Epithelial cell of prostate (primary cell): ENCODE data around the gene TNS3.

Source experiments
- DNase-seq: peaks from one replicate; pipeline ENCODE4 v3.0.0-alpha.2; 2011; ENCODE audit warnings: low read depth, low spot score
- H3K27ac ChIP-seq: fragments of 450-650 bp; 2 replicates; pipeline ENCODE4 v1.5.1; 2017; ENCODE audit warnings: mild to moderate bottlenecking

The TNS3 gene

GRCh38 chr7:47529826-47530555 lies 51.9 kb downstream of the TNS3 start:
- no peak overlapping the region for H3K27ac ChIP-seq
- no peak for DNase-seq

DNA sequence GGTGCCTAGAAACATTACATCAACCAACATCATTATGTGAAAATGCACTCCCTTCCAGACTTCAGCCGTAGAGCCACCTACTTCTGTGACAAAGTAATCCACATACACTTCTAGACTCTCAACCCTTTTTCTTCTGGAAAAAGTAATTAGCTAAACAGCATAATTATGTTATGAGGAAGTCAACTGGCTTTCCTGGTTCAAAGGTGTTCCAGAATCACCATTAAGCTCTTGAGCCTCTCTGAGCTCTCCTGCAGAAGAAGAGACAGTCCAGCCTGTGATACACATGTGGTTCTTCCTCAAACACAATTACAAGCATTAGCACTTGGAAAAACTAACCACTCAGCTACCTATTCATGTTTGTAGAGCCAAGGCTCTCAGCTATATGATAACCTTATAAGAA lies 52.5 kb downstream of the TNS3 start:
- H3K27ac ChIP-seq, result no peak overlapping the region

DNA sequence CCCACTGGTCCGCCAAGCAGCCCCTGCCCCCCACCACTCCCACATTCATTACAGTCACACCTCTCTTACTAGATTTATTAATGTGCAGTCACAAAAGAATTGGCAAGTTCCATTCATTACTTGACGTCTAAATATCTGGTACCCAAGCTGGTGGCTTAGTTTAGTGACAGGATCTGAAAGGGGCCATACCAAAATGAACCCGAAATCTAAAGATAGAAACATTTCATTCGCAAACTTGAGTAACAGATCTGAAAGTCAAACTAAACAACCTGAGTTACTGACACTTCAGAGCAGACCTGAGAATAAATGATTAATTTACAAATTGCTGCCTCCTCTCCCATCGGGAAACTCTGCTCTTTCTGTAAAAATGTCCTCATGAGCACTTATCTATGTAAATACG lies 53.4 kb downstream of the TNS3 start:
- H3K27ac ChIP-seq, result no peak overlapping the region
- DNase-seq, result no peak

More for the DNA sequence above, 52.5 kb downstream of the TNS3 start:
- DNase-seq, result no peak

GRCh38 chr7:47526466-47526865 lies 55.4 kb downstream of the TNS3 start:
- H3K27ac ChIP-seq, result no peak overlapping the region
- no peak for DNase-seq

DNA sequence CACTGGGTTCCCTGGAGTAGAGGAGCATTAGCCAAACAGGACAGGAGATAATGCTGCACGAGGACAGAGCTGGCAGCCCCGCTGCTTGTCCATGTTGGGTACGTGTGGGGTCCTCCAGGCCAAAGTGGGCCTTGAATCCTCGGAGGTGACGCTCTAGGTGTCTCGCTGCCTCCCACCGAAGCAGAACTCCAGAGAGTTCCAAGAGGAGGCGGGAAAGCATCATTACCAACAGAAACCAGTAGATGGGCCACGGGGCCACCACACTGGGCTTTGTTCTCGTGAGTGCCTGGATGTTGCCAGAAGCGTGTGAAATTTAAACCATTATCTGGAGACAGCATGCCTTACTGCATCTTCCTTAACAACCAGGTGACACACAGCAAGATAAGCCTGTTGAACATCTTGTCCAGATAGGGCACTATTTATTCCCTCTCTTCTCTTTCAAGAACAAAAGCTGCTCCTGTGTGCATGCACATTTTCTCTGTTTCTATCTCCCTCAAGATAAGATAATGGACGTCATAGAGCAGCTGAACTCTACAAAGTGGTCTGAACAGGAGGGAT lies 56.8 kb downstream of the TNS3 start:
- no peak overlapping the region for H3K27ac ChIP-seq
- no peak for DNase-seq

GRCh38 chr7:47523401-47523800 lies 58.5 kb downstream of the TNS3 start:
- no peak overlapping the region for H3K27ac ChIP-seq
- no peak for DNase-seq

GRCh38 chr7:47521816-47522561 lies 59.9 kb downstream of the TNS3 start:
- DNase-seq, result no peak
- H3K27ac ChIP-seq, result no peak overlapping the region

- no peak for DNase-seq
- H3K27ac ChIP-seq, result no peak overlapping the region
Observed at GRCh38 chr7:47521011-47521795, 60.7 kb downstream of the TNS3 start.

DNA sequence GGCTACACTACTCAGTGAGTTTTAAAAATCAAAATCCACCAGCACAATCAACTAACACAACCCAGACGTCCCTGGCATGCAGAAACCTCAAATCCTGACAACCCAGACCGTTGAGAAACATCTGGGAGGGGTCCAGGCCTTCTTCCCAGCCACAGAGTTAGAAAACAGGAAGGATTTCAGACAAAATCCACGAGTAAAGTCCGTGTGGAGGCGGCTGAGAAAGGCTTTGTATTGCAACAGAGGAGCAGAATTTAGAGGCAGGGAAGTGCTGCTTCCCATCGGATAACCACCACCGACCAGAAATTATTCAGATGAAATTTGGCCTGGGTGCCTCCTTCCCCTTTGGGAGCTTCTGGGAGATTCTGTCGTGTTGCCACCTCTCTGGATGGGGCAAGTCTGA lies 61.5 kb downstream of the TNS3 start:
- H3K27ac ChIP-seq, result no peak overlapping the region
- DNase-seq, result no peak

GRCh38 chr7:47518827-47519226 lies 63.1 kb downstream of the TNS3 start:
- H3K27ac ChIP-seq, result no peak overlapping the region
- DNase-seq, result no peak

DNA sequence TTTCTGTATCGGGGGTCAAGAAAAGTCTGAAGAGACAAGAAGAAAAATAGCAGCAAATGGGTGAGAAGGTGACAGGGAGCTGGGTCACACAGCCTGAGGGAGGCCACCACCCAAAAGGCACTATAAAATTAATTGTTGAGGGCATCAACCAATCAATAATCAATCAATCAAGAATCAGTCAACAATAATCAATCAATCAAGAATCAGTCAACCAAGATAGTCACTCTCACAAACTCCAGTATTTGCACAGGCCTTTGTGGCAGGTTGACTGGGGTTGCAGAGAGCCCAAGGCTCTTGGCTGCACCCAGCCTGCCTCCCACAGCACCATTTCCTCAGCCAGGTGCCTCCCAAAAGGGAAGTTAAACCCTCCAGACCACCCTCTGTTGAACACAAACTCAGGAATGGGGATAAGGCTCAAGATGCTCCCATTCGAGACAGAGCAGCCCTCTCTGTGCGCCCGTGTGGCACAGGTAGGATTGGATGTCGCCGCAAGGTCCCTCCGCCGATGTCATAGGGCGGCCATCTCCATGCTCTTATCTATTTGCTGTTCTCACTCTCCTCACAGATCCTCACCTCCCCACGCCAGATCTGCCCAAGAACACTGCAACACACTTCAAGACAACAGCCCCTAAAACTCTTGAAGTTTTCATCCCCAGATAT lies 64.0 kb downstream of the TNS3 start:
- no peak overlapping the region for H3K27ac ChIP-seq
- DNase-seq, result no peak

GRCh38 chr7:47516985-47517600 lies 64.8 kb downstream of the TNS3 start:
- H3K27ac ChIP-seq, result no peak overlapping the region
- no peak for DNase-seq

DNA sequence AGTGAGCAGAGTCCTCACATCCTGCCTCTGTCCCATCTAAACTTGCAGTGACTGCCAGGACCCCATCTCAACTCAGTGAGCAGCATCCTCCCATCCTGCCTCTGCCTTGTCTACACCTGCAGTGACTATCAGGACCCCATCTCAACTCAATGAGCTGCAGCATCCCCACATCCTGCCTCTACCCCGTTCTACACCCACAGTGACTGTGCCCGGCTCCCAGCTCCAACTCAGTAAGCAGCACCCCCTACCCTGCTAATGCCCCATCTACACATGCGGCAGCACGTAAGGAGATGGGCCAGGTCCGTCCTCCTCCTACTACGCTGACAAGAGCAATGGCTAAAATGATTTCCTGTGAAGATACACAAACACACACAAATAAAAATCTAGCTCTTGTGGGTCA lies 65.5 kb downstream of the TNS3 start:
- no peak overlapping the region for H3K27ac ChIP-seq
- DNase-seq, result no peak

GRCh38 chr7:47515305-47515834 lies 66.5 kb downstream of the TNS3 start:
- H3K27ac ChIP-seq, result no peak overlapping the region

GRCh38 chr7:47514818-47515217 lies 67.1 kb downstream of the TNS3 start:
- no peak for DNase-seq
- H3K27ac ChIP-seq, result no peak overlapping the region

More at GRCh38 chr7:47515305-47515834, 66.5 kb downstream of the TNS3 start:
- no peak for DNase-seq

GRCh38 chr7:47514367-47514766 lies 67.5 kb downstream of the TNS3 start:
- H3K27ac ChIP-seq, result no peak overlapping the region
- DNase-seq, result no peak

DNA sequence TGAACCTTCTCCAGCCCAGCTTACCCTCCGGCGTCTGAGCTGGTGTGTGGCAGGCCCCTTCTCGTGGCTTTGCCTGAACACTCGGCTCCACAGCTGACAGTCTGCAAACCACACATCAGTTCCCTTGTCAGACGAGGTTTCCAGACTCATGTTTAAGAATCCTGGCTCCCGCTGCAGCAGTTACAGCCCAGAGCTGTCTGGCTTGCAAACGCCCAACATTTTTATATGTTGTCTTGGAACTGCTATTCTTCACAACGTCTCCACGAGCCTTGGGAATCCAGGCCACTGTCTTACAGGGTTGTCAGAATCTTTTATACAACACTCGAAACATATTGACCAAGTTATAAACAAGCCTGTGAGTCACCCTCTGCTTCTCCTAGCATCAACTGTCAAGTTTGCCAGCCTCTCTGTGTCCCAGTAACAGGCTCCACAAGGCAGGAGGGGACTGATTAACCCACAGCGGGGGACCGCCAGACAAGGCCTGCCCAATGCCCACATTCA lies 68.1 kb downstream of the TNS3 start:
- no peak for DNase-seq
- H3K27ac ChIP-seq, result no peak overlapping the region

DNA sequence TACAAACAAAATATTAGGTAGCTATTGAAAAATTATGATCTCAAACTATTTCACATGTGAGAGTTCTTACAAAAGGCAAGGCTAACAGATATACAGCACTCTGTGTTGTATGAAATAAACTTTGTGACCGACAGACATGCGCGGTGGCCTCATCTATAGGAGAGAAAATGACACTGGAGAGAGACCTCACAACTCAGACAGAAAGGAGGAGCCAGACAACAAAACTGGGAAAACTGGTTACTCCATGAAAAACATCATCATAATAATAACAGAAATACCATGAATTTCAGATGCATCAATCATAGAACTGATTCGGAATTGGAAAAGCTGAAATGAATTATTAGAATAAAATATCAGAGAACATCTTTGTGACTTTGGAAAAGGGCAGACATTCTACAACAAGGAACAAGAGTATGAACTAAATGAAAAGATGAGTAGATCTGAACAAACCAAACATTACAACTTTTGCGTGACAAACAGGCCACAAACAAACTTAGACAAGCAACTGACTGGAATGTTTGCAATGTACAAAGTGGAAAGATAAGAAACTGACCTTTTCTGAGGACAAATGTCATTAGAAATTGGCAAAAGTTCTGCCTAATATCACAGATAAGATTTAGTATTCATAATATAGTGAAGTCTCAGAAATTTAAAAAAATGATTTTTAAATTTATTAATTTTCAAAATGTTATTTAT lies 69.3 kb downstream of the TNS3 start:
- no peak for DNase-seq
- H3K27ac ChIP-seq, result no peak overlapping the region
